HG02798 (cell line): Measurements from ENCODE around the gene ZNF566.
"Not testable (repeated sequence)": the region's sequence is repeated elsewhere in the genome, so short reads cannot be mapped to it uniquely, and the experiment has no call there.

ENCODE experiments used
- ATAC-seq: cut with Tn5 transposase; IDR thresholded peaks from one replicate; pipeline ENCODE4 v1.9.1; 2021; ENCODE audit warnings: mild to moderate bottlenecking; ENCODE audit not compliant: unreplicated experiment, poor library complexity

ZNF566 gene

DNA sequence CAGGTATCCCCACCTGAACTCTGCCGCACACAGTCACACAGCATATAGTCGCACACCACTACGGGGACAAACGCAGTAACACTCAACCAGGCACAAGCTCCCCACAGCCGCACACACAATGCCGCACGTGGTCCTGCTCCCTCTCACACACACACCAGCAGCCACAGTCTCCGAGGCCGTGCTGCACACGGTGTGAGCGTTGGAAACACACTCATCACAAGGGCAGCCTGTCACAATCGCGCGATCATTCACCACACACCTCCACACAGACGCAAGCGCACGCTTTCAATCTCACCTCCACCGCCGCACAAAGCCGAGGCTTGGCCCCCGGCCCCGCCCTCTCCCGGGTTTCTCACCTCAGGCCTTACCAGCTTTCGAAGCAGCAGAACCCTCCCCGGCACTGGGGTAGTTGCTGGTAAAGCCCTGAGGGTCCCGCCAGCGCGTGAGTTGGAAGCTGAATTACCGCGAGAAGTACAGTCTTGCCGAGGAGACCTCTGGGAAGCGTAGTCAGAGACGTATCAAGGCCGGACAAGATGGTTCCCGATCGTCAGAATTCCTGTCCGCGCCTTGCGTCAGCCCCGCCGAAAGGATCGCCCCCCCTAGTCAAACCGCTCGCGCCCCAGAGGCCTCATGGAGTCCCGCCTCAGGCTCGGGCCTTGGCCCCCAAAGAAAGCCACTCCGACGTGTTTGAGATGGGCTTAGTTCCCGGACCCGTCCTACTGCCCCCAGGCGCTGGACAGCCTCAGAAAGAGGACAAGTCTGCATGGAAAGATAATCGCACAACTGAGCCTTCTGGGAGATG is at the start of gene ZNF566:
ZNF566 (minus strand) TSS at position 444 of the 802 bp plus-strand sequence. CDS start 13,004 bp downstream, outside the sequence.
- peak; percentile 87 for ATAC-seq

DNA sequence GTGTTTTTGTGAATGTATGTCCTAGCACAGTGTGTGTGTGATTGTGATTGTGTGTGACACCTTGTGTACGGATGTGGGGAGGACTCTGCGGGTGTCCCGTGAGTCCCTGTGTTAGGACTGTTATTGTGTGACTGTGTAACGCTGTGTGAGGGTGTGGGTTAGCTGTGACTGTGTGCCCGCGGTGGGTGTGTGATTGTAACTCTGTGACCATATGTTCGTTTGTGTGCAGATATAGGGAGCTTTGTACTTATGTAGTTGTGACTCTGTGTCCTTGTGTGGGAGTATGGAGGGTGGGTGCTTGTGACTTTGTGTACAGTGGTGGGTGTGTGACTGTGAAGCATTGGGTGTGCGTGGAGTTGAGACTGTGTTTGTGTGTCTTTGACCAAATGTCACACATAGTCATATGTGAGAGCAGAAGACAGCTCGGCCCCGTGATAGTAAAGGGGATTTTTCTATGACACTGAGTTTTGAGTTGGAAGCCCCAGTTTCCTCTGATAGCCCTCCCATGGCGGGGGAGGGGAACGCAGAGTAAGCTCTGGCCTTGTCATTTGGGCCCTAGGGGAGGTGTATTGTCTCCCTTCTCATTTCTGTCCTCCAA is 39.7 kb upstream of the ZNF566 start:
- peak; percentile 7 for ATAC-seq

DNA sequence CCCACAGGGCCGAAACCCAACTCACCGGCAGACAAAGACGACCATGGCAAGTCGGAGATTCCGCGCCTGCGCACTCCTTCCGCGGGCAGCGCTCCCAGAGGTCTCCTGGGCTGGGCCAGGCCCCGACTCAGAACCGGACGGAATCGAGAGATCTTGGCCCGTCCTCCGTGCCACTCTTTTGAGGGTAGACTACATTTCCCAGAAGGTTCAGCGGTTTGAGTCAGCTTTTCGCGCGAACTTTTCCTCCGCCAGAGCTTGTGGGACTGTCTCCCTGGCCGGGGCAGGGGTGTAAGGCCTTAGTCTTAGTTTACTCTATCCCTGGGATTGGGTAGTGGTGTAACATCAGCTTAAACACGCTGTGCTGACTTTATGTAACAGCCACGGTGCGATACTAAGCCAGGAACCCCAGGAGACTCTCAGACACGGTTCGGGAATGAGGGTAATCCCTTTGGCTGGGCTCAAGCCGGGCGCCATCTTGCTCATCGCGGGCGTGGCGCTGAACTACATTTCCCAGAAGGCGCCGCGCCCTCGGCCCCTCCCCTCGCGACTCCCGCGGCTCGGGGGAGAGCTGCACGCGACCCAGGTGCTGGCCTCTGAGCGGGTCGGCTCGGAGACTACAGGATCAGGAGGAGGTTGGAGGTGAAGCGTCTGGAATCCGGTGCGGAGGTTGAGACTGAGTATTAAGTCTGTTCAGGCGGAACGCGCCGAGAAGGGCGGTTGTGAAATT is 39.0 kb upstream of the ZNF566 start, which contains the start of gene ZNF260:
ZNF260 (minus strand) TSS at position 78 of the 727 bp plus-strand sequence. CDS start 13,033 bp downstream, outside the sequence.
- ATAC-seq, result peak; percentile 91

DNA sequence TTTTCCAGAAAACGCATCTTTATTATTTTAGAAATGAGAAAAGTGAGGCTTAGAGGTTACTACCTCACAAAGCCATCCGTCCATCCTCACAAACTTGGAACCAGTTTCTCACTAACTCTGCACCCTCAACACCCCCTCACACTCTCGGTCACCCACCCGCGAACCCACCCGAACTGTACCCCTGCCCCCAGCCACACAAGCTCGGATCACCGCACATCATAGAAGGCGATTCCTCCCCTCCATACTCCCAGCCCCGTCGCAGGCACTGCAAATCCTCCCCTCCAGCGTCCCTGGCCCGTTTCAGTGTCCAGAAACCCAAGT is 38.5 kb upstream of the ZNF566 start:
- ATAC-seq, result no peak

DNA sequence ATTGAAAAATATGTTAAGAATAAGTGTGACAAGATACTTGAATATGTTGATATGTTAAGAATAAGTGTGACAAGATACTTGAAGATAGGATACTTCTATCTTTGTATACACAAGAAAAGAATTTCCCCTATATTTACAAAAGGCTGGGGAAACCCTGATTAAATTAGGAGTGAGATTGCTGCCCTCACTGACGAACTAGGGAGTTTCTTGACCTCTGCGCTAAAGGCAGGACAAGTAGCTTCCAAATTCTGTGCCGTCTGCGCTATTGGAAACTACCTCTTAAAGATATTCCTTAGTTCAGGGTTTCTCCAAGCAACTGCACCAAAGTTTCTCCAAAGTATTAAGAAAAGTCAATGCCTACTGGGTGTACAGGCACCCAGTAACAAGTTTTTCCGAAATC is 38.0 kb upstream of the ZNF566 start:
- ATAC-seq, result no peak

DNA sequence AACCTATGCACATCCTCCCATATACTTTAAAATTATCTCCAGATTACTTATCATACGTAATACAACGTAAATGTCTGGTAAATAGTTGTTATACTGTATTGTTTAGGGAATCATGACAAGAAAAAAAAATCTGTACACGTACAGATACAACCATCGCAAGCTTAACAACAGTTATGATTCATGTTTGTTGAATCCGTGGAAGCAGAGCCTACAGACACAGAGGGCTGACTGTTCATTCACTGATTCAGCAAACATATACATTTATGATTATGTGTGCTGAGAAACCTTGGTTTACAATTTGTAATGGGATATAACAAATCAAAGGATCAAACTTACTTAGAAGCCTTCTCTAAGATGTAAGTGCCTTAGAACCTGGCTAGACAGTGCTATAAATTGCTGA is 37.2 kb upstream of the ZNF566 start:
- ATAC-seq, result no peak

DNA sequence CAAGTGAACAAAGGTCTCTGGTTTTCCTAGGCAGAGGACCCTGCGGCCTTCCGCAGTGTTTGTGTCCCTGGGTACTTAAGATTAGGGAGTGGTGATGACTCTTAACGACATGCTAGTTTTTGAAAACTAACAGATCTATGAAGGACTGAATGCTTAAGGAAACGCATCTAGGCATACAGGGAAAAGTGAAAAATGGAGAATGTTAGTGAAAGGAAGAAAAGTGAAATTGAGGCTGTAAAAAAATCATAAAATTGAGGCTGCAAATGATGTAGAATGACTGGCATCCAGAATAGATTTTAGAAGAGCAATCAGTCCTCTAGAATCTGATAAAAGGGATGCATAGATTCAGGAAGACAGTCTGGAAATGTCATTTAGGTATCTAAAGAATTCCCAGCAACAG is 35.3 kb upstream of the ZNF566 start:
- no peak for ATAC-seq

DNA sequence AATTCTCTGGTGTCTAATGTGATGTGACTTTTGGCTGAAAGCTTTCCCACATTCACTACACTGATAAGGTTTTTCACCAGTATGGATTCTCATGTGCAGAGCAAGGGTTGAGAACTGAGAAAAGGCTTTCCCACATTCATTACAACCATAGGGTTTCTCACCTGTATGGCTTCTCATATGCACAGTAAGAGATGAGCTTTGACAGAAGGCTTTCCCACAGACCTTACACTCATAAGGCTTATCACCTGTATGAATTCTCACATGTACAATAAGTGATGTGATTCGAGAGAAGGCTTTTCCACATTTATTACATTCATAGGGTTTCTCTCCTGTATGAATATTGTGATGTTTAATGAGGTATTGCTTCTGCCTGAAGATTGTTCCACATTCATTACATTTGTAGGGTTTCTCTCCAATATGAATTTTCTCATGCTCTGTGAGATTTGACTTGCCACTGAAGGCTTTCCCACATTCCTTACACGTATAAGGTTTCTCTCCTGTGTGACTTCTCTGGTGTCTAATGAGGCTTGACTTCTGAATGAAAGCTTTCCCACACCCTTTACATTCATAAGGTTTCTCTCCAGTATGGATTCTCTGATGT is 24.8 kb upstream of the ZNF566 start:
- no peak for ATAC-seq

DNA sequence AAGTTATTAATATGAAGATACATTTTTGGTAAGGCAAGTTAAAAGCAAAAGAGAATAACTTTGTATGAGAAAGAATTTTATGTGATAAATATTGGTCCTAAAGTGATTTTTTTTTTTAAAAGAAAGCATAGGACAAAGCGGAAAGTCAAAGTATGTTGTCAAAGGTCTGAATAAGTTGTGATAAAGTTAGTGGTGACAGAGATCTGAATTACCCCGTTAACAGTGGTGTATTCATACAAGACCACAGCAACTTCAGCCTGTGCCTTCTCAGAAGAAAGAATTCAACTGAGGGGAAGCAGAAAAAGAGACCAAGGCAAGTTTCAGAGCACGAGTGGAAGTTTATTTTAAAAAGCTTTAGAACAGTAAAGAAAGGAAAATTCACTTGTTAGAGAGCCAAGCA is 19.0 kb upstream of the ZNF566 start:
- no peak for ATAC-seq

DNA sequence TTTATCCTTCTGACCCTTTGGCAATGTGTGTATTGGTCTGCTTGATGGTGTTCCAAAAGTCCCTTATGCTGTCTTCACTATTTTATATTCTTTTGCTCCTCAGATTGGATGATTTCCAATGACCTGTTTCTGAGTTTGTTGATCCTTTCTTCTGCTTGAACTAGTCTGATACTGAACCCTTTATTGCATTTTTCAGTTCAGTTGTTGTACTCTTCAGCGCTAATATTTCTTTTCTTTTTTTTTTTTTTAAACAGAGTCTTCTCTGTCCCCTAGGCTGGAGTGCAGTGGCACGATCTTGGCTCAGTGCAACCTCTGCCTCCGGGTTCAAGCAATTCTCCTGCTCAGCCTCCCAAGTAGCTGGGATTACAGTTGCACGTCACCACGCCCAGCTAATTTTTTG is 12.6 kb upstream of the ZNF566 start:
- ATAC-seq, result no peak

DNA sequence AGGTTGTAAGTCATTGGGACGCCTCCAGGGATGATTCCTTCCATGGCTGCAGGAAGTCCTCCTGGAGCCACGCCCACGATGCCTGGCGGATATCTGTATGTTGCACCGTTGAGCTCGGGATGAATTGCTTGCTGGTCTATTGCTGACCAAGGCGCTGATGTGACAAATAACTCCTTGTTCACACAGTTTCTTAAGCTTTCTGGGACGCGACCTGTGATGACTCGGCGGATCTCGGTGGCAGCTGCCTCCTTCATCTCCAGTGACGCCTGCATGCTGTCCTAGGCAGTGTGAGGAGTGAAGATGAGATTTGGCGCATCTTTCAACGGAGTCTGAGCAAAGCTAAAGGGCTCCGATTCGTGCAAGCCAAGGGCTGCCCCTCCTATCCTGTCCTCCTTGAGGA is 7.6 kb upstream of the ZNF566 start:
- ATAC-seq, result no peak

DNA sequence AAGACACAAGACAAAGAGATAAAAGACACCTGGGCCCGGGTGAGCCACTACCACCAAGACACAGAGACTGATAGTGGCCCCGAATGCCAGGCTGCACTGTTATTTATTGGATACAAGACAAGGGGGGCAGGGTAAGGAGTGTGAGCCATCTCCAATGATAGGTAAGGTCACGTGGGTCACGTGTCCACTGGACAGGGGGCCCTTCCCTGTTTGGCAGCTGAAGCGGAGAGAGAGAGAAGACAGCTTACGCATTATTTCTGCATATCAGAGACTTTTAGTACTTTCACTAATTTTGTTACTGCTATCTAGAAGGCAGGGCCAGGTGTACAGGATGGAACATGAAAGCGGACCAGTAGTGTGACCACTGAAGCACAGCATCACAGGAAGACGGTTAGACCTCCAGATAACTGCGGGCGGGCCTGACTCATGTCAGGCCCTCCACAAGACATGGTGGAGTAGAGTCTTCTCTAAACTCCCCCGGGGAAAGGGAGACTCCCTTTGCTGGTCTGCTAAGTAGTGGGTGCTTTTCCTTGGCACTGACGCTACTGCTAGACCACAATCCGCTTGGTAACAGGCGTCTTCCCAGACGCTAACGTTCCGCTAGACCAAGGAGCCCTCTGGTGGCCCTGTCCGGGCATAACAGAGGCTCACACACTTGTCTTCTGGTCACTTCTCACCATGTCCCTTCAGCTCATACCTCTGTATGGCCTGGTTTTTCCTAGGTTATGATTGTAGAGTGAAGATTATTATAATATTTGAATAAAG is 3.5 kb upstream of the ZNF566 start:
- not testable (repeated sequence) for ATAC-seq

DNA sequence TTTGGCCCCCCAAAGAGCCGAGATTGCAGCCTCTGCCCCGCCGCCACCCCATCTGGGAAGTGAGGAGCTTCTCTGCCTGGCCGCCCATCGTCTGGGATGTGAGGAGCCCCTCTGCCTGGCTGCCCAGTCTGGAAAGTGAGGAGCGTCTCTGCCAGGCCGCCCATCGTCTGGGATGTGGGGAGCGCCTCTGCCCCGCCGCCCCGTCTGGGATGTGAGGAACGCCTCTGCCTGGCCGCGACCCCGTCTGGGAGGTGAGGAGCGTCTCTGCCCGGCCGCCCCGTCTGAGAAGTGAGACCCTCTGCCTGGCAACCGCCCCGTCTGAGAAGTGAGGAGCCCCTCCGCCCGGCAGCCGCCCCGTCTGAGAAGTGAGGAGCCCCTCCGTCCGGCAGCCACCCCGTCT is 1.5 kb upstream of the ZNF566 start:
- not testable (repeated sequence) for ATAC-seq

DNA sequence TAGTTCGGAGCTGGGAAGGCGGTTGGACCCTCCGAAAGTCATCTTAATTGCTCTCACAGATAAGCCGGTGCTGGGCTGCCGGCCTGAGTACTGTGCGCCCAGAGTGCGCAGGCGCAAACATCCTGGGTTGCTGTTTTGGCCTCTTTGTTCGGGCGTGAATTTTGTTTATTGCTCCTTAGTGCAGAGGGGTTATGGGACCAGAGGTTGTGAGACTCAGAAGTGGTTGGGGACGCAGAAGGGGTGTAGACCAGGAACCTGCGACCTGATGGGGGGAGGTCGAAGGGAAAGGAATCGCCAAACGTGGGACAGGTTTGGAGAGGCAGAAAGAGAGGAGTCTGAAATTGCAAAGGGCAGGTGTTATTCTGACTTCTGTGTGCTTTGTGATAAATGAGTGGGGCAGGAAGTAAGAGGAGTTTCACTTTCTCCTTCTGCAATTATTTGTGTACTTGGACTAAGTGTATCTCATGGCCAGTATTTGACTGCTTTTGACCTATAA is 607 bp upstream of the ZNF566 start:
- peak; percentile 66 for ATAC-seq

DNA sequence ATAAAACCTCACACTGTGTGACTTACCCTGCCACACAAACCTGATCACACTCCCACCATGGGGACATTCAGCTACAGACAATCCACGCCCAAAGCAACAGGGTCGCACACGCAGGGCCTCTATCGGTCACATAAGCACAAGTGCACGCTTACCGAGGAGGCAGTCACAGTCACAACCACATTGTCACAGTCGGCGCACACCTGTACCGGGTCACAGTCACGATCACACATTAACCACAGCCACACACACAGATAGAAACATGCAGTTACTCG is 579 bp downstream of the ZNF566 start:
- peak; percentile 14 for ATAC-seq

DNA sequence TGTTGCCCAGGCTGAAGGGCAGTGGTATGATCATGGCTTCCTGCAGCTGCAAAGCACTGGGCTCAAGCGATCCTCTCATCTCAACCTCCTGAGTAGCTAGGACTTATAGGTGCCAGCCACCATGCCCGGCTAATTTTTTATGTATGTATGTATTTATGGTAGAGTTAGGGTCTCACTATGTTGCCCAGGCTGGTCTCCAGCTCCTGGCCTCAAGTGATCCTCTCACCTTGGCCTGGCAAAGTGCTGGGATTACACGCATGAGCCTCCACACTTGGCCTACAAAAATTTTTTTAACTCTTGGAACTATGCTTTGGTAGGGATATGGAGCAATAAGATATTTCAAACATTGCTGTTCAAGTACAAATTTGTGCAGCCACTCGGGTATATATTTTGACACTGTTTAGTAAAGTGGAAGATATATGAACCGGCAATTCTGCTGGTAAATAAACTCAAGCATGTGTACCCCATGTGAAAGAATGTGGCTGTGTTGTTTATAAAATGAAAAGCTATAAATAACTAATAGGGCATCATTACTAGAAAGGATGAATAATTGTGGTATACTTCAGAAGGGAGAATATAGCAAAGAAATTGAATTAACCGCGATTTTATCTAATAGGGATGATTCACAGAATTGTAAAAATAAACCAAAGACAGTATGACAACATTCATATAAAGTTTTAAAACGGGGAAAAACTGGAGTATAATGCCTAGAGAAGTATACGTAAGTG is 1.1 kb downstream of the ZNF566 start:
- no peak for ATAC-seq

DNA sequence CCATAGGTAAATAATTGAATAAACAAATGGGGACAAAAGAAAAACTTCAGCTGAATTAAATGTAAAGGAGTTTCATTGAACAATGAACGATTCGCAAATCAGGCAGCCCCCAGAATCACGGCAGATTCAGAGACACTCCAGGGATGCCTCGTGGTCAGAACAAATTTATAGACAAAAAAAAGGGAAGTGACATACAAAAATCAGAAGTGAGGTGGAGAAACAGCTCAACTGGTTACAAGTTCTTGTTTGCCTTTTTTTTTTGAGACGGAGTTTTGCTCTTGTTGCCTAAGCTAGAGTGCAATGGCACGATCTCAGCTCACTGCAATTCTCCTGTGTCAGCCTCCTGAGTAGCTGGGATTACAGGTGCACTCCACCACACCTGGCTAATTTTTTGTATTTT is 5.7 kb downstream of the ZNF566 start:
- no peak for ATAC-seq

DNA sequence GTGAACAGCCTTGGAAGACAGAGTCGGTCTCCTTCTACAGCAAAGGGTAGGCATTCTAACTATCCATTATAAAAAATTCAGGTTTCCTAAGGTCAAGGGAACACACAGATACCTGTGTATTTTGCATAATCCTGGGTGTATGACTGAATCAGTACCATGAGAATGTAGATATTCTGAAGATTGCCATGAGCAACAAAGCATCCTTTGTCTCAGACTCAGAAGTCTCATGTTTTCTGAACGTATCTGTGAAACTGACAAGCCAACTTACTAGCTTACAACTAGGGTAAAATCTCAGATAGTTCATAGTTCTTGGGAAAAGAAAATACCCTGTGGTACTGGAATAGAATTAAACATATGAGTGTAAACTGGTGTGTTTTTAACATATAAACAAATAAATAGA is 6.5 kb downstream of the ZNF566 start:
- ATAC-seq, result no peak

DNA sequence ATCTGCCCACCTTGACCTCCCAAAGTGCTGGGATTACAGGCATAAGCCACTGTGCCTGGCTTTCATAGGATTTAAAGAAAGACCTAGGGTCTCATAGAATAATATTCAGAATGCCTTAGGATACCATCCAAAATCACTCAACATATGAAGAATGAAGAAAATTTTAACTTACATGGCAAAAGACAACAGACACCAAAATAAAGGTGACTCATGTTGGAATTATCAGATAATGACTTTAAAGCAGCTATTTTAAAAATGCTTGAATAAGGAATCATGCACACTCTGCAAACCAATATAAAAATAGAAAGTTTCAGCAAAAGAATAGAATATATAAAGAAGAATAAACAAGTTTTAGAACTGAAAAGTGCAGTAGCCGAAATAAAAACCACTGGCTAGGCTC is 29.3 kb downstream of the ZNF566 start:
- no peak for ATAC-seq

DNA sequence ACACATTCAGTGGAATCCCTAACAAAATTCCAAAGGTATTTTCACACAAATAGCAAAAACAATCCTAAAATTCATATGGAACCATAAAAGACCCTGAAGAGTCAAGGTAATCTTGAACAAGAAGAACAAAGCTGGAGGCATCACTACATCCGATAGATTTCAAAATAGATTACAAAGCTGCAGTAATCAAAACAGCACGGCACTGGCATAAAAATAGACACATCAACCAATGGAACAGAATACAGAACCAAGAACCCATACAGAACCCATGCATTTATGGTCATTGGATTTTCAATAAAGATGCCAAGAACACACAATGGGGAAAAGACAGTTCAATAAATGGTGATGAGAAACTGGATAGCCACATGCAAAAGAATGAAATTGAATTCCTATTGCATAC is 32.5 kb downstream of the ZNF566 start:
- ATAC-seq, result no peak
